ENCODE data around the gene BLVRA.

Gene BLVRA

GRCh38 chr7:43851805-43852204 is 93.3 kb downstream of the BLVRA start:
- in situ Hi-C loops (cut with MboI; ENCODE audit: low sequenced_read_pairs) = no loop called here

- in situ Hi-C loops (cut with MboI; ENCODE audit: low sequenced_read_pairs) = no loop called here
Measured at GRCh38 chr7:43855176-43855575, 96.7 kb downstream of the BLVRA start.

DNA sequence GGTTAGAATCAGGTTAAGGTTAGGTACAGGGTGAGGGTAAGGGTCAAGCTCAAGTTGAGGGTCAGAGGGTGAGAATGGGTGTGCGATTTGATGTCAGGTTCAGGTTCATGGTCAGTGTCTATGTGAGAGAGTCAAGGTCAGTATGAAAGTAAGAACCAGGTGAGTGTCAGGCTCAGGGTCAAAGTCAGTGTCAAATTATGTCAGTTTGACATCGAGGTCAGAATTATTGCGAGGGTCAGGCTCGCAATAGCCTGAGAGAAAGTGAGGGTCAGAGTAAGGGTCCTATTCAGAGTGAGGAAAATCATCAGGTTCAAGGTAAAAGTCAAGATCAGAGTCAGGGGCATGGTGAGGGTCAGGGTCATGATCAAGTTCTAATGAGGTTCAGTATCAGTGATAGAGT is 97.8 kb downstream of the BLVRA start:
- in situ Hi-C loops (cut with MboI; ENCODE audit: low sequenced_read_pairs) = no loop called here

Data from HL-60/S4 (cell line).